Lower leg skin (tissue), 4 donors: ENCODE measurements around the gene VAMP4. TPM values are rescaled to one million over a fixed set of nuclear protein-coding genes. Genes with fewer than 3 reads are reported as not detected.

Source experiments
- DNase-seq, 2 donors: peaks; one replicate each; pipeline ENCODE4 v3.0.0-alpha.2; 2019; ENCODE audit warnings: low spot score in 2 of 2
- H3K4me3 ChIP-seq: fragments of 200-600 bp; sonication (generic); 2 replicates; pipeline ENCODE4 v1.5.1; 2017; ENCODE audit warnings: mild to moderate bottlenecking, low read depth; ENCODE audit not compliant: poor library complexity, severe bottlenecking
- POLR2A ChIP-seq, 2 donors: fragments of 450-650 bp; IDR thresholded peaks; one replicate each; pipeline ENCODE4 v1.6.1; 2016 to 2017; ENCODE audit warnings: antibody characterized with exemption in 2 of 2, mild to moderate bottlenecking in 1 of 2, moderate library complexity in 1 of 2
- WGBS, 2 donors: methylation state at CpG; one replicate each; pipeline ENCODE4 v1.1.5; 2018; 5-methylcytosine and 5-hydroxymethylcytosine counted together
- intact Hi-C: fragments of 100-400 bp; cut with DNase I; formaldehyde crosslinking; loops from one replicate; pipeline ENCODE4 v1.15.0; 2023; ENCODE audit warnings: low total_unique reads
- total RNA-seq, 4 donors: library from RNA; depleted of rRNA; stranded (reverse); fragments of >200 nt; gene quantifications; one replicate each; pipeline ENCODE4 v1.1.0, GENCODE V29; 2016
- TF ChIP-seq, protein P1 (sequence below), 3 donors: fragments of 450-650 bp; IDR thresholded peaks; one replicate each; pipeline ENCODE4 v1.5.1; 2016; ENCODE audit warnings: antibody characterized with exemption in 3 of 3, mild to moderate bottlenecking in 3 of 3, moderate library complexity in 2 of 3

Gene VAMP4
- total RNA-seq, 4 donors from 2014 or later, result 9.9 to 12.0 (median 11.4) TPM

DNA sequence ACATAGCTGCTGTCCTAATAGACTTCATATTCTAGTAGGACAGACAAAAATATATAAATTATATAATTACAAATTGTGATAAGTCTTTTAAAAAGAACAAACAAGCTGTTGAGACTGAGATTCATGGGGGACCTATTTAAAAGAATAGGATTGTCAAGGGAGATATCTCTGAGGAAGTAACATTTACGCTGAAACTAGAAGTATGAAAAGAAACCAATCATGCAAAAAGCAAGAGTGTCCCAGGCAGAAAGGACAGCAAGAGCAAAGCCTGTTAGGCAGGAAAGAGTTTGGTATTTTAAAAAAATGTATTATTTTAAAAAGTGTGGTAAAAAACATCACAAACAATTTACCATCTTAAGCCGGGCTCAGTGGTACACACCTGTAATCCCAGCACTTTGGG, 30.4 kb upstream of the VAMP4 start:
- WGBS, 2 donors, result 87 to 88% methylated on average over 2 of the region's 2 CpGs
- no peak for DNase-seq
- TF ChIP-seq, protein P1, sequence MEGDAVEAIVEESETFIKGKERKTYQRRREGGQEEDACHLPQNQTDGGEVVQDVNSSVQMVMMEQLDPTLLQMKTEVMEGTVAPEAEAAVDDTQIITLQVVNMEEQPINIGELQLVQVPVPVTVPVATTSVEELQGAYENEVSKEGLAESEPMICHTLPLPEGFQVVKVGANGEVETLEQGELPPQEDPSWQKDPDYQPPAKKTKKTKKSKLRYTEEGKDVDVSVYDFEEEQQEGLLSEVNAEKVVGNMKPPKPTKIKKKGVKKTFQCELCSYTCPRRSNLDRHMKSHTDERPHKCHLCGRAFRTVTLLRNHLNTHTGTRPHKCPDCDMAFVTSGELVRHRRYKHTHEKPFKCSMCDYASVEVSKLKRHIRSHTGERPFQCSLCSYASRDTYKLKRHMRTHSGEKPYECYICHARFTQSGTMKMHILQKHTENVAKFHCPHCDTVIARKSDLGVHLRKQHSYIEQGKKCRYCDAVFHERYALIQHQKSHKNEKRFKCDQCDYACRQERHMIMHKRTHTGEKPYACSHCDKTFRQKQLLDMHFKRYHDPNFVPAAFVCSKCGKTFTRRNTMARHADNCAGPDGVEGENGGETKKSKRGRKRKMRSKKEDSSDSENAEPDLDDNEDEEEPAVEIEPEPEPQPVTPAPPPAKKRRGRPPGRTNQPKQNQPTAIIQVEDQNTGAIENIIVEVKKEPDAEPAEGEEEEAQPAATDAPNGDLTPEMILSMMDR (IDR thresholded peaks at IDR 0.05), result no peak
- TF ChIP-seq POLR2A (IDR thresholded peaks at IDR 0.05), result no peak
- no peak overlapping the region for H3K4me3 ChIP-seq
- intact Hi-C loops, result no loop called here

DNA sequence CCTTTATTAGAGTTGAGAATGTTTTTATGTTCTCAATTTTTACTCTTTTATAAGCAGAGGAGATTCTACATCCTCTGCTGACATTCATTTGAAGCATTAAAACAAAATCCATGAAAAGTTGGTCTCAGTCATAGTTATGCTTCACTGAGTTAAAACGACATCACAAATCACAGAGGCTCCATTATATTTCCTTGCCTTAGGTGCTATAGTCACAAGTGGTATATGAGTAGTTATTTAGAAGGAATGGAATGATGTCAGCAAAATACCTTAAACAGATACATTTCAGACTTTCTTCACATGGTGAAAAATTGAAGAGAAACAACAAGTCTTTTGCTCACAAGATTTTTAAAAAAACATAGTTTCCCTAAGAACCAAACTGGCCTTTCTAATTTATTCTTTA, 27.9 kb upstream of the VAMP4 start:
- no peak overlapping the region for H3K4me3 ChIP-seq
- intact Hi-C loops, result no loop called here
- TF ChIP-seq POLR2A (IDR thresholded peaks at IDR 0.05), result no peak
- TF ChIP-seq, protein P1 (IDR thresholded peaks at IDR 0.05), result no peak
- 50 to 55% methylated on average over 1 of the region's 1 CpG for WGBS, 2 donors
- DNase-seq, result no peak

DNA sequence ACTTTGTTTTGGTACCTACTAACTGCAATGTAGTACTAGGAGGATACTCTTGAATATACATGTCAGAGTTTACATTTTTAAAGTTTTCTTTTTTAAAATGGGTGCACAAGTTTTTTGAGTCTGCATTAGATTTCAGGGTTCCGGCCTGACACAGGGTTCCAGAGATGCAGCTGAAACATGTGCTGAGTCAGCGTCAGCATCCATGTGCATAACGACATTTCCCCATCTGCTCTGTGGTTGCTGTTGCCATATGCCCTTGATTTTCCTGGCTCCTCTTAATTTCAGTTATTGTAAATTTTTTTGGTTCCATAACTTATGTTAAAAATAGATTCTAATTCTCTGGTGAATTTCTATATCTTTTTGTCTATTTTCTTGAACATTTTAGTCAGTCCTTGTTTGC, 27.3 kb upstream of the VAMP4 start:
- no peak overlapping the region for H3K4me3 ChIP-seq
- WGBS, 2 donors, result 59 to 60% methylated on average over 3 of the region's 3 CpGs
- intact Hi-C loops, result no loop called here
- no peak for DNase-seq
- TF ChIP-seq, protein P1 (IDR thresholded peaks at IDR 0.05), result no peak
- TF ChIP-seq POLR2A (IDR thresholded peaks at IDR 0.05), result no peak

DNA sequence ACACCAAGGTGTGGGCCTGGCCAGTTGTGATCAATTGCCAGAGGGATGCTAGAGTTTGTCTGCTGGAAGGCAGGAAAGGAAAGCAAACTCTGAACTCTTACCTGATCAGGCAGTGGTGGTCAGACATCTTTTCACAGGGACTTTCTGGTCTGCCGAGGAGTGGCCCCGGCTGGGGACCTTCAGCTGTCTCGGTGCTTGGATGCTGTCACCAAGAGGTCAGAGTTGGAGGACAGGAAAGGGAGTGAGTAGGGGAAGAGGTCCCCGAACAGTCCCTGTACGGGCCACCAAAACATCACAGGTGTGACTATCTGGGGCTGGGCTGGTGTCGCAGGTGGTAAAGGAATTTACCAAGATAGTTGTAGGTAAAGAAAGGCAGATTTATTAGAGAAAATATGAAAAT, 21.9 kb upstream of the VAMP4 start:
- WGBS, 2 donors, result 83 to 91% methylated on average over 6 of the region's 6 CpGs
- DNase-seq, result no peak
- TF ChIP-seq, protein P1 (IDR thresholded peaks at IDR 0.05), result no peak
- TF ChIP-seq POLR2A (IDR thresholded peaks at IDR 0.05), result no peak
- H3K4me3 ChIP-seq, result no peak overlapping the region
- intact Hi-C loops, result no loop called here

DNA sequence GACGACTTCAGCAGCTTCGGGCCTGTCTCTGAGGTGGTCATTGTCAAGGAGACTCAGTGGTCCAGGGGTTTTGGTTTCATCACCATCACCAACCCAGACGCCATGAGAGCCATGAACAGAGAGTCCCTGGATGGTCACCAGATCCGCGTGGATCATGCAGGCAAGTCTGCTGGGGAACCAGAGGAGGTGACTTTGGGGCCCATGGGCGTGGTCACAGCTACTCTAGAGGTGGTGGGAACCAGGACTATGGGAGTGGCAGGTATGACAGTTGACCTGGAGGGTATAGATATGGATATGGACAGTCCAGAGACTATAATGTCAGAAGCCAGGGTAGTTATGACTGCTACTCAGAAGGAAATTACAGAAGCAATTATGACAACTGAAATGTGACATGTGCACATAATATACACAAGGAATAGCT, 20.3 kb upstream of the VAMP4 start:
- intact Hi-C loops, result no loop called here
- H3K4me3 ChIP-seq, result no peak overlapping the region
- TF ChIP-seq POLR2A (IDR thresholded peaks at IDR 0.05), result no peak
- TF ChIP-seq, protein P1 (IDR thresholded peaks at IDR 0.05), result no peak
- WGBS, 2 donors, result 91% methylated on average over 6 of the region's 6 CpGs
- no peak for DNase-seq

DNA sequence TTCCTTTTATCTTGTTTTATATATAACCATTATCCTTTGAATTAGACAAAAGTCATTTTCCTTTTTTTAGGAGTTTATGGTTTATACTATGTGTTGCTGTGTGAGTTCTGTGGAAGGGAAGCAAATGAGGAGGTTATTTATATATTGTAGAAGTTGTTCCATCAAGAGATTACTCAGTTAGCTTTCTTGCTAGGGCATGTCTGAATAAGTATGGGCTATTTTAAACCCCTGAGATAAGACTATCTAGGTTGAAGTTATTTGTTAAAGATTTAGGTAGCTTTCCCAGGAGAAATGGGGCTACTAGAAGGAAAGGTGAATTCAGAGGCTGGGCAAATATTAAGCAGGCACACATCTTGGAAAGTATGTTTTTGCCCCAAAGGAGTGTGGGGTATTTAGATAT, 16.1 kb upstream of the VAMP4 start:
- H3K4me3 ChIP-seq, result no peak overlapping the region
- intact Hi-C loops, result no loop called here
- TF ChIP-seq, protein P1 (IDR thresholded peaks at IDR 0.05), result no peak
- TF ChIP-seq POLR2A (IDR thresholded peaks at IDR 0.05), result no peak
- no peak for DNase-seq
